Measurements from ENCODE around the gene VAMP7.
"Not testable (repeated sequence)": the region's sequence is repeated elsewhere in the genome, so short reads cannot be mapped to it uniquely, and the experiment has no call there.

The VAMP7 gene

DNA sequence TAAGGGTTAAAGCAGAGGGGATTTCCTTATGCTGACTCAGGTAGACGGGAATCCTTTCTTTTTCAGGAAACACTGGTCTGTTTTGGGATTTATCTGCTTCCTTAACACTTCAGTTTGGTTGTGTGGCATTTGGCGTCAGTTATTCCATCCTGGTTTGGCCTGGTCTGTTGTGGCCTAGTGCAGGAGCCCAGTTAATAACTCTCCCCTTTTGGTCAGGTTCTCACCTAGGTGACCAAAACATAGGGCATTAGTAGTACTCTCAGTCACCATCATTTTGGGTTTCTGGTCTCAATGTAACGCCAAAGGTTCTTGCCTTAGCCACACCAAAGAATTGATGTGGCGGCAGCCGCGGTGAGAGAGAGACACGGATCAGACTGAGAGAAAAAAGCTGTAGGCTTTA, 76.7 kb downstream of the VAMP7 start:
- Histone ChIP-seq H3K27me3 (ENCODE audit: insufficient read depth, low read length) (0 out of 2 replicates have a peak, but pooled peaks cover 12% of the 10 kb centered on the region), H3K4me3 (ENCODE audit: low read depth, low read length) (no peak overlapping the region), H3K79me2 (ENCODE audit: control insufficient read depth, insufficient read depth, low read length, unreplicated experiment) (no peaks in the 10 kb centered on the region), H3K27ac (ENCODE audit: low read depth, low read length) (no peak overlapping the region), H3K36me3 (ENCODE audit: insufficient read depth, low read length) (no peaks in the 10 kb centered on the region), H2AFZ (ENCODE audit: low read length, unreplicated experiment) (no peak overlapping the region), H3K4me1 (ENCODE audit: control insufficient read depth, insufficient read depth, low read length, unreplicated experiment) (no peaks in the 10 kb centered on the region)

DNA sequence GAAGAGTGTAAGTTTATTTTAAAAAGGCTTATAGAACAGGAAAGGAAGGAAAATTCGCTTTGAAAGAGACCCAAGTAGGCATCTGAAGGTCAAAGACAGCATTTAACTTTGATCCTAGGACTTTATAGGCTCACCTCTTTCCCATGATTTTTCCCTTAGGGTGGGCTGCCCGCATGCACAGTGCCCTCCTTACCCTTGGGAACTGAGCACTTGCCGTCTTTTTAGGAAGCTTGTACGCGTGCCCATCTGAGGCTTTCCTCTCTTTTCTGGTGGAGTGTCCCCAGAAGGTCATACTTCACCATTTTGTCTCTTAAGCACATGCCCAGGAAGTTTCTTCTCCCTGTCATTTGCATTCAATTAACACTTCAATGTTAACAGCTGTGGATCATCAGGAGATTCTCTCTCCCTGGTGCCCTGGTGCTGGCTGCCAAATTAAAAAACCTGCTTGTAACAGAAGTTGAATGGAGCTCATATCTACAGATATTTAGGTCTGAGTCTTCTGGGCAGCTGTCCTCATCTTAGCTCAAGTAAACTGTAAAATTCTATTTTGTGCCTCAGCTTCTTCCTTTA, 78.0 kb downstream of the VAMP7 start:
- Histone ChIP-seq H3K4me3 (ENCODE audit: low read depth, low read length) (no peak overlapping the region), H2AFZ (ENCODE audit: low read length, unreplicated experiment) (no peak overlapping the region), H3K79me2 (ENCODE audit: control insufficient read depth, insufficient read depth, low read length, unreplicated experiment) (no peaks in the 10 kb centered on the region), H3K36me3 (ENCODE audit: insufficient read depth, low read length) (no peaks in the 10 kb centered on the region), H3K27me3 (ENCODE audit: insufficient read depth, low read length) (0 out of 2 replicates have a peak, but pooled peaks cover 13% of the 10 kb centered on the region), H3K4me1 (ENCODE audit: control insufficient read depth, insufficient read depth, low read length, unreplicated experiment) (no peaks in the 10 kb centered on the region), H3K27ac (ENCODE audit: low read depth, low read length) (no peak overlapping the region)

DNA sequence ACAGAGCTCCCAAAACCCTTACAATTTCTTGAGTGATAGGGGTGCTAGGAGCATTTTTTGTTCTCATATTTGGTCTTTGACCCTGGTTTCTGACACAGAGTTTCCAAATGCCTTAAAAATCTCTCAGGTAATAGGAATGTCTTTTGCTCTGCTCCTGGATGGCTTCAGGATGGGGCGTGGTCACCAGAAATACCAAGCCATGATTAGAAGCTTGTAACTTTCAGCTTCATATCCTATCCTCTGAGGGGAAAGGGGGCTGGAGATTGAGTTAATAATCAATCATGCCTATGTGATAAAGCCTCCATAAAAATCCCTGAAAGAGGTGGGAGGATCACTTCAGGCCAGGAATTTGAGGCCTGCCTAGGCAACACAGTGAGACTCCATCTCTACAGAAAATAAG, 81.8 kb downstream of the VAMP7 start:
- H3K36me3 ChIP-seq (ENCODE audit: insufficient read depth, low read length), result no peaks in the 10 kb centered on the region
- no peaks in the 10 kb centered on the region for H3K4me1 ChIP-seq (ENCODE audit: control insufficient read depth, insufficient read depth, low read length, unreplicated experiment)
- H2AFZ ChIP-seq (ENCODE audit: low read length, unreplicated experiment), result no peak overlapping the region
- H3K79me2 ChIP-seq (ENCODE audit: control insufficient read depth, insufficient read depth, low read length, unreplicated experiment), result no peaks in the 10 kb centered on the region
- H3K4me3 ChIP-seq (ENCODE audit: low read depth, low read length), result no peak overlapping the region
- 0 out of 2 replicates have a peak, but pooled peaks cover 13% of the 10 kb centered on the region for H3K27me3 ChIP-seq (ENCODE audit: insufficient read depth, low read length)
- no peak overlapping the region for H3K27ac ChIP-seq (ENCODE audit: low read depth, low read length)

DNA sequence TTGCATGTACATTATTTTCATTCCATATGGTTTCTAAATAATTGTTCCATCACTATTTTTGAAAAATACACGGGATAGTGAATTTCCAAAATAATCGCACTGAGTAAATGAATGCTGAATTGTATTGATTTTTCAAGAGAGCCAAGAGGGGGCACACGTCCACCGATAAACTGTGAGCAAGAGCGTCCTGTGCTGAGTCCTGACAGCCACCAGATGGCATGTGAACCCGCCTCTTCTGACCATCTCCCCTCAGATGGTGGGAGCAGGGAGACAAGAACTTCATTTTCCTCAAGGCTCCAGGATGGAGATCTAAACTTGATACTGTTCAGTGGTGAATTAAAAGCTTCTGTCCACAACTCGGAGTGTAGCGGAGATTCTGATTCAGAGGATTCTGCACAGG, 85.7 kb downstream of the VAMP7 start:
- Histone ChIP-seq H3K27me3 (ENCODE audit: insufficient read depth, low read length) (0 out of 2 replicates have a peak, but pooled peaks cover 8% of the 10 kb centered on the region), H3K36me3 (ENCODE audit: insufficient read depth, low read length) (no peaks in the 10 kb centered on the region), H3K4me3 (ENCODE audit: low read depth, low read length) (no peak overlapping the region), H3K27ac (ENCODE audit: low read depth, low read length) (no peak overlapping the region), H3K4me1 (ENCODE audit: control insufficient read depth, insufficient read depth, low read length, unreplicated experiment) (no peaks in the 10 kb centered on the region), H2AFZ (ENCODE audit: low read length, unreplicated experiment) (no peak overlapping the region), H3K79me2 (ENCODE audit: control insufficient read depth, insufficient read depth, low read length, unreplicated experiment) (no peaks in the 10 kb centered on the region)

DNA sequence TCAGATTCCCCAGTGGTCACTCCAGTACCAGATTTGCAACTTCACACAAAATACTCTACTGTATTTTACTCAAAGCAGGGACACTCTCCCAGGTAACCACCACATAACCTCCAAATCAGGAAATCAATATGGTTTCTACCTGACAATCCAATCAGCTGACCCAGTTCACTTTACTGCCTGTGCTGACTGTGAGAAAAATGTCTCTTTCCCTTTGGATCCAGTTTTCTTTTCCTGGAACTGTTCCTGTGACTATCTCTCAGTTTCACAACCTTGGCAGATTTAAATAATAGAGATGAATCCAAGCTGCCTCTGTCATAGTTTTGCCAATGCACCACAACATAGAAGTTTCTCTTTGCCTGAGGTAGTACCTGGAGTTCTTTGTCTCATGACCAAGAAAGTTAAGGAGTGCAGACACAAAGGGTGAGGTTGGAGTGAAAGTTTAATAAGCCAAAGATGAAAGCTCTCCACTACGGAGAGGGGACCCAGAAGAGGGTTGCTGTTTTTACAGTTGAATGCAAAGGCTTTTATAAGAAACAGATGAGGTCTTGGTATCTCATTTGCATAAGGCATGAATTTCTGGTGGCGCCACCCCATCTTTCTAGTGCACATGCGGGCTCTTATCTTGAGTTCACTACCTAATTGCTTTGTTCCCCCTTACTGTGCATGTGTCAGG, 86.6 kb downstream of the VAMP7 start:
- no peak overlapping the region for H3K27ac ChIP-seq (ENCODE audit: low read depth, low read length)
- H3K27me3 ChIP-seq (ENCODE audit: insufficient read depth, low read length), result 0 out of 2 replicates have a peak, but pooled peaks cover 1% of the 10 kb centered on the region
- H3K4me1 ChIP-seq (ENCODE audit: control insufficient read depth, insufficient read depth, low read length, unreplicated experiment), result no peaks in the 10 kb centered on the region
- H2AFZ ChIP-seq (ENCODE audit: low read length, unreplicated experiment), result no peak overlapping the region
- no peaks in the 10 kb centered on the region for H3K36me3 ChIP-seq (ENCODE audit: insufficient read depth, low read length)
- no peak overlapping the region for H3K4me3 ChIP-seq (ENCODE audit: low read depth, low read length)
- no peaks in the 10 kb centered on the region for H3K79me2 ChIP-seq (ENCODE audit: control insufficient read depth, insufficient read depth, low read length, unreplicated experiment)

DNA sequence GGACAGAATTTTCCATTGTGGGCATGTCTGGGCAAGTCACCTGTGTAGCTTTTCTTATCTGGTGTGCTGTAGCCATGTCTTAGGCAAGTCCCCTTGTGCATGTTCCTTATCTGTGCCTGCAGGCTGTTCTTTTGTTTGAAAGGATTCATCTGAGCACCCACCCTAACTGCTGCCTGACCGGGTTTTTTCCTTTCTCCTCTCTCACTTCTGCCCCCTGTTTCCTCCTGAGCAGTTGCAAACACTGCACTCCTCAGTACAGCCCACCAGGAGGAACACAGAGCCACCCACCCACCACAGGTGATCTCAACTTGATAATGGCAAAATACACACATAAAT, 87.1 kb downstream of the VAMP7 start:
- Histone ChIP-seq H3K4me1 (ENCODE audit: control insufficient read depth, insufficient read depth, low read length, unreplicated experiment) (no peaks in the 10 kb centered on the region), H3K27ac (ENCODE audit: low read depth, low read length) (no peak overlapping the region), H3K4me3 (ENCODE audit: low read depth, low read length) (no peak overlapping the region), H2AFZ (ENCODE audit: low read length, unreplicated experiment) (no peak overlapping the region), H3K79me2 (ENCODE audit: control insufficient read depth, insufficient read depth, low read length, unreplicated experiment) (no peaks in the 10 kb centered on the region), H3K27me3 (ENCODE audit: insufficient read depth, low read length) (no peaks in the 10 kb centered on the region), H3K36me3 (ENCODE audit: insufficient read depth, low read length) (no peaks in the 10 kb centered on the region)

DNA sequence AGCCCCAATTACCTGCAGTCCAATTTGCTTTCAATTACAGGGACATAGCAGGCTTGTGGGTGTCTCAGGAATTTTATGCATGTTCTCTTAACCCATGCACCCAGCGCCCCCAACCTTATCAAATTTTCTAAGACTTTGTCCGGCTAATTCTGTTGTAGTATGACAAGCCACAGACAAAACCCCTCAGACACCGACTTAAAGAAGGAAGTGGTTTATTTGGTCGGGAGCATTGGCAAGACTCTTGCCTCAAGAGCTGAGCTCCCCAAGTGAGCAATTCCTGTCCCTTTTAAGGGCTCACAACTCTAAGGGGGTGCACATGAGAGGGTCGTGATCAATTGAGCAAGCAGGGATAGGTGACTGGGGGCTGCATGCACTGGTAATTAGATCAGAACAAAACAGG, 87.6 kb downstream of the VAMP7 start:
- no peaks in the 10 kb centered on the region for H3K27me3 ChIP-seq (ENCODE audit: insufficient read depth, low read length)
- no peaks in the 10 kb centered on the region for H3K36me3 ChIP-seq (ENCODE audit: insufficient read depth, low read length)
- no peaks in the 10 kb centered on the region for H3K4me1 ChIP-seq (ENCODE audit: control insufficient read depth, insufficient read depth, low read length, unreplicated experiment)
- H3K79me2 ChIP-seq (ENCODE audit: control insufficient read depth, insufficient read depth, low read length, unreplicated experiment), result no peaks in the 10 kb centered on the region
- H3K4me3 ChIP-seq (ENCODE audit: low read depth, low read length), result no peak overlapping the region
- no peak overlapping the region for H2AFZ ChIP-seq (ENCODE audit: low read length, unreplicated experiment)
- no peak overlapping the region for H3K27ac ChIP-seq (ENCODE audit: low read depth, low read length)

DNA sequence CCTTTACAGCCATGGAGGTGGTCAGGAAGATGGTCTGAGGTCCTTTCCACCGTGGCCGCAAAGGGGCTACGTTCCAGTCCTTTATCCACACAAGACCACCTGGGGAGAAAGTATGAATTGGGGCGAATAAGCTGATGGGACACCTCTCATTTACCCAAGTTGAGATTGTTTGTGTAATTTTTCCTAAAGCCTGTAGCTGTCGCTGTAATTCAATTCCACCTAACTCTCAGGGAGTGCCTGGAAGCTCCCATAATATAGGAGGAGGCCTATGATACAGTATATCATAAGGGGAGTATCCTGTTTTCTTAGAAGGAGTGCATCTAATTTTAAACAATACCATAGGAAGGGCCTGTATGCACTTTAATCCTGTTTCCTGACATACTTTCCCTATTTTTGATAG, 90.5 kb downstream of the VAMP7 start:
- H3K4me1 ChIP-seq (ENCODE audit: control insufficient read depth, insufficient read depth, low read length, unreplicated experiment); H3K79me2 ChIP-seq (ENCODE audit: control insufficient read depth, insufficient read depth, low read length, unreplicated experiment); H3K4me3 ChIP-seq (ENCODE audit: low read depth, low read length); H3K36me3 ChIP-seq (ENCODE audit: insufficient read depth, low read length); H3K27ac ChIP-seq (ENCODE audit: low read depth, low read length); H2AFZ ChIP-seq (ENCODE audit: low read length, unreplicated experiment); H3K27me3 ChIP-seq (ENCODE audit: insufficient read depth, low read length): not testable (repeated sequence)

DNA sequence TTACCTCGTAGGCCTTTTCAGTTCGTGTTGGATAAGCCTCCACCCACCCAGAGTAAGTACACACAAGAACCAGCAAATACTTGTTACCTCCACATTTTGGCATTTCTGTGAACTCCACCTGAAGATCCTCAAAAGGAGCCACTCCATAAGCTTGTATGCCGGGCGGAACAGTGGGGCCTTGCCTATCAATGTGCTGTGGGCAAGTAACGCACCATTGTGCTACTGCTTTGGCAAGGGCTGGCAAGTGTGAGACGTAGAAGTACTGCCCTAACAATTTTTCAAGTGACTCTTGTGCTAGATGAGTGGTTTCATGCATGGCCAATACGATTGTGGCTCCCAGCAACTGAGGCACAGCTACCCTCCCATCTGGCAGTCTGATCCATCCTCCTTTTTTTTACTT, 91.1 kb downstream of the VAMP7 start:
- not testable (repeated sequence) for H3K27me3 ChIP-seq (ENCODE audit: insufficient read depth, low read length); H3K4me1 ChIP-seq (ENCODE audit: control insufficient read depth, insufficient read depth, low read length, unreplicated experiment); H3K79me2 ChIP-seq (ENCODE audit: control insufficient read depth, insufficient read depth, low read length, unreplicated experiment); H3K27ac ChIP-seq (ENCODE audit: low read depth, low read length); H3K36me3 ChIP-seq (ENCODE audit: insufficient read depth, low read length); H2AFZ ChIP-seq (ENCODE audit: low read length, unreplicated experiment); H3K4me3 ChIP-seq (ENCODE audit: low read depth, low read length)

DNA sequence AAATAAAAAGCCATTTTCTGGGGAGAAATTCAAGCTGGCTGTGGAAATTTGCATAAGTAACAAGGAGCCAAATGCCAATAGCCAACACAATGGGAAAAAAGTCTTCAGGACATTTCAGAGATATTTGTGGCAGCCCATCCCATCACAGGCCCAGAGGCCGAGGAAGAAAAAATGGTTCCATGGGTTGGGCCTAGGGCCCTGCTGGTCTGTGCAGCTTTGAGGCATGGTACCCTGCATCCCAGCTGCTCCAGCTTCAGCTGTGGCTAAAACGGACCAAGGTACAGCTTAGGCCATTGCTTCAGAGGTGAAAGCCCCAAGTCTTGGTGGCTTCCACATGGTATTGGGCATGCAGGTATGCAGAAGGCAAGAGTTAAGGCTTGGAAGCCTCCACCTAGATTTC, 102.2 kb downstream of the VAMP7 start:
- no peak overlapping the region for H3K27ac ChIP-seq (ENCODE audit: low read depth, low read length)
- H3K4me3 ChIP-seq (ENCODE audit: low read depth, low read length), result no peak overlapping the region

DNA sequence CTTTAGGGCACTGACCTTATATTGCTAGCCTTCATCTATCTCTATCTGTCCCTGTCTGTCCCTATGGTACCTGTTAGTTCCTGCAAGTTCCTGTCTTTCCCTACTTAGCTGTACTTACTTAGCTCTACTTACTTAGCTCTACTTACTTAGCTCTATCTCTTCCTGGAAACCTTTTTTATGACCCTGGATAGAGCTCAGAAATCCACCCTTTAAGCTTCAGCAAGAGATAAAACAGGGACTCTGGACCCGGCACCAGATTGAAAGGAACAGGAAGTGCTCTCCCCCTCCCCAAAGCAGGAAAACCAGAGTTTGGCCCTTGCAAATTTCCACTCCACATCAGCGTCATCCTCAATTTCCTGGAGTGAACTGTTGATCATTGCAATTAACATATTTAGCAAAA, 104.1 kb downstream of the VAMP7 start:
- Histone ChIP-seq H2AFZ (ENCODE audit: low read length, unreplicated experiment) (no peak overlapping the region), H3K36me3 (ENCODE audit: insufficient read depth, low read length) (no peaks in the 10 kb centered on the region), H3K27me3 (ENCODE audit: insufficient read depth, low read length) (peaks cover 4% of the 10 kb centered on the region; the same call in 1 of the 2 replicates), H3K27ac (ENCODE audit: low read depth, low read length) (no peak overlapping the region), H3K4me1 (ENCODE audit: control insufficient read depth, insufficient read depth, low read length, unreplicated experiment) (no peaks in the 10 kb centered on the region), H3K79me2 (ENCODE audit: control insufficient read depth, insufficient read depth, low read length, unreplicated experiment) (no peaks in the 10 kb centered on the region), H3K4me3 (ENCODE audit: low read depth, low read length) (no peak overlapping the region)

More for the DNA sequence above, 102.2 kb downstream of the VAMP7 start:
- Histone ChIP-seq H3K27me3 (ENCODE audit: insufficient read depth, low read length) (peaks cover 4% of the 10 kb centered on the region; the same call in 1 of the 2 replicates), H2AFZ (ENCODE audit: low read length, unreplicated experiment) (no peak overlapping the region), H3K36me3 (ENCODE audit: insufficient read depth, low read length) (no peaks in the 10 kb centered on the region), H3K4me1 (ENCODE audit: control insufficient read depth, insufficient read depth, low read length, unreplicated experiment) (no peaks in the 10 kb centered on the region), H3K79me2 (ENCODE audit: control insufficient read depth, insufficient read depth, low read length, unreplicated experiment) (no peaks in the 10 kb centered on the region)
